GM20000 (cell line): Measurements from ENCODE around the gene PIGQ.

Experiments
- DNase-seq: peaks from one replicate; pipeline ENCODE4 v3.0.0; 2012; ENCODE audit warnings: low spot score
- TF ChIP-seq, protein P1 (sequence below): IDR thresholded peaks from 2 replicates; pipeline ENCODE4 v1.5.1; 2012; ENCODE audit warnings: mild to moderate bottlenecking, control low read depth; ENCODE audit errors: extremely low read depth, missing control alignments

The PIGQ gene

DNA sequence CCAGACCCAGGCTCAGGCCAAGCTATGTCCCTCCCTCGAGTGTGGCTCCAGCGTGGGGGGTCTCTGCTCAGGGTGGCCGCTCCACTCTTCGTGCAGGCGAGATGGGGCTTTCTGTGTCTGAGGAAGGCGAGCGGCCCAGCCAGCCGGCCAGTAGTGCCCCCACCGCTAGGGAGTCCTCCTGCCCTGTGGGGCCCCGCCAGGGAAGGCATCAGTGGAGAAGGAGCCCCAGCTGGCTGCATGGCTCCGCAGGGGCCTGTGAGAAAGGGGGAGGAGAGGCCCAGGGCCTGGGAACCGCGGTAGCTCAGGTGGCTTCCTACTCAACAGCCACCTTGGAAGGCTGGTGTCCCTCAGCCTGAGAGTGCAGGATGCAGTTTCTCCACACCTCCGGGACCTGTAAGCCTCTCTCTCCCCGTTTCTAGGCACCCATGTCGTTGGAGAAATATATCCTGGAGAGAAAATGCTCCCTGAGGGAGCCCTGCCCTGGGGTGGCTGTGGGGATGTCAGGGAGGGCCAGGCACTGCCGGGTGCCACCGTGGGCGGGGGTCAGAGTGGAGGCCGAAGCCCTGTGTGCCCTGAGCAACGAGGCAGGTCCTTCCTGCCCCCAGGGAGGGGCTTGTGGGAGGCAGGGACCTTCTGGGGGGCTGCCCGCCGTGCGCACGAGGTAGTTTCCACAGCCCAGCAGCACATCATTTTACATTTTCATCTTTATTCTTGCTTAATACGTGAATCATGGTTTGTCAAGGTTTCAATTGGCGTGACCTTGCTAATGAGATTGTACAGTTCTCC, 3.3 kb downstream of the PIGQ start:
- no peak for DNase-seq
- TF ChIP-seq, protein P1, sequence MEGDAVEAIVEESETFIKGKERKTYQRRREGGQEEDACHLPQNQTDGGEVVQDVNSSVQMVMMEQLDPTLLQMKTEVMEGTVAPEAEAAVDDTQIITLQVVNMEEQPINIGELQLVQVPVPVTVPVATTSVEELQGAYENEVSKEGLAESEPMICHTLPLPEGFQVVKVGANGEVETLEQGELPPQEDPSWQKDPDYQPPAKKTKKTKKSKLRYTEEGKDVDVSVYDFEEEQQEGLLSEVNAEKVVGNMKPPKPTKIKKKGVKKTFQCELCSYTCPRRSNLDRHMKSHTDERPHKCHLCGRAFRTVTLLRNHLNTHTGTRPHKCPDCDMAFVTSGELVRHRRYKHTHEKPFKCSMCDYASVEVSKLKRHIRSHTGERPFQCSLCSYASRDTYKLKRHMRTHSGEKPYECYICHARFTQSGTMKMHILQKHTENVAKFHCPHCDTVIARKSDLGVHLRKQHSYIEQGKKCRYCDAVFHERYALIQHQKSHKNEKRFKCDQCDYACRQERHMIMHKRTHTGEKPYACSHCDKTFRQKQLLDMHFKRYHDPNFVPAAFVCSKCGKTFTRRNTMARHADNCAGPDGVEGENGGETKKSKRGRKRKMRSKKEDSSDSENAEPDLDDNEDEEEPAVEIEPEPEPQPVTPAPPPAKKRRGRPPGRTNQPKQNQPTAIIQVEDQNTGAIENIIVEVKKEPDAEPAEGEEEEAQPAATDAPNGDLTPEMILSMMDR, result no peak

DNA sequence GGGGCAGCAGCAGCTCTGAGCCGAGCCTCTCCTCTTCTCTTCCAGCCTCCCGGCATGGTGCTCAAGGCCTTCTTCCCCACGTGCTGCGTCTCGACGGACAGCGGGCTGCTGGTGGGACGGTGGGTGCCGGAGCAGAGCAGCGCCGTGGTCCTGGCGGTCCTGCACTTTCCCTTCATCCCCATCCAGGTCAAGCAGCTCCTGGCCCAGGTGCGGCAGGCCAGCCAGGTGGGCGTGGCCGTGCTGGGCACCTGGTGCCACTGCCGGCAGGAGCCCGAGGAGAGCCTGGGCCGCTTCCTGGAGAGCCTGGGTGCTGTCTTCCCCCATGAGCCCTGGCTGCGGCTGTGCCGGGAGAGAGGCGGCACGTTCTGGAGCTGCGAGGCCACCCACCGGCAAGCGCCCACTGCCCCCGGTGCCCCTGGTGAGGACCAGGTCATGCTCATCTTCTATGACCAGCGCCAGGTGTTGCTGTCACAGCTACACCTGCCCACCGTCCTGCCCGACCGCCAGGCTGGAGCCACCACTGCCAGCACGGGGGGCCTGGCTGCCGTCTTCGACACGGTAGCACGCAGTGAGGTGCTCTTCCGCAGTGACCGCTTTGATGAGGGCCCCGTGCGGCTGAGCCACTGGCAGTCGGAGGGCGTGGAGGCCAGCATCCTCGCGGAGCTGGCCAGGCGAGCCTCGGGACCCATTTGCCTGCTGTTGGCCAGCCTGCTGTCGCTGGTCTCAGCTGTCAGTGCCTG, 4.4 kb downstream of the PIGQ start:
- DNase-seq, result no peak
- TF ChIP-seq, protein P1, result no peak

DNA sequence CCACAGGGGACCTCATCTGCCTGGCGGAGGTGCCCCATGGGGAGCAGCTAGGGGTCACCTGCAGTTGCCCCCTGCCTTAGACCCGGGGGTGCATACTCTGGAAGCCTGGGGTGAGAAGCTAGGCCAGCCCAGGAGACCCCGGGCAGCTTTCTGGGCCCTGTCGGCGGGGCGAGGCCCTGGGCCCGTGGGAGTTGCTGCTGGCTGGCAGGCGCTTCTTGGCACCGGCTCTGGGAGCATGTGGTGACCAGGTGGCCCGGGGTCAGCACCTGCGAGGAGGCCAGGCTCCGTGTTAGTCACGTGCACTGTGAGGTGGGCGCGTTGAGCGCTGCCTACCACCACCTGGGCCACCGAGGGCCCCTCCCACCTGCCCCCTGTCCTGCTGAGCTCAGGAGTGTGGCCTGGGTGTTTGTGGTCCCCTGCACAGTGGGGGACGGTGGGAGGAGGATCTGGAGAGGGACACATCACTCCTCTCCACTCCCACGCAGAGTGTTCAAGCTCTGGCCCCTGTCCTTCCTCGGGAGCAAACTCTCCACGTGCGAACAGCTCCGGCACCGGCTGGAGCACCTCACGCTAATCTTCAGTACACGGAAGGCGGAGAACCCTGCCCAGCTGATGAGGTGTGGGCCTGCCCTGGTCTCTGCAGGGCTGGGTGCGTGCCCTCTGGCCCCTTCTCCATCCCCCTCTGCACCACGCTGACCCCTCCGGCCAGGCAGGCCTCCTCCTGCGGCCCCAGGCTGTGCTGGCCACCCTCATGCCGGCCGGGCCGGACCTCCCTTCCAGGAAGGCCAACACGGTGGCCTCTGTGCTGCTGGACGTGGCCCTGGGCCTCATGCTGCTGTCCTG, 5.8 kb downstream of the PIGQ start:
- TF ChIP-seq, protein P1, result no peak
- no peak for DNase-seq

DNA sequence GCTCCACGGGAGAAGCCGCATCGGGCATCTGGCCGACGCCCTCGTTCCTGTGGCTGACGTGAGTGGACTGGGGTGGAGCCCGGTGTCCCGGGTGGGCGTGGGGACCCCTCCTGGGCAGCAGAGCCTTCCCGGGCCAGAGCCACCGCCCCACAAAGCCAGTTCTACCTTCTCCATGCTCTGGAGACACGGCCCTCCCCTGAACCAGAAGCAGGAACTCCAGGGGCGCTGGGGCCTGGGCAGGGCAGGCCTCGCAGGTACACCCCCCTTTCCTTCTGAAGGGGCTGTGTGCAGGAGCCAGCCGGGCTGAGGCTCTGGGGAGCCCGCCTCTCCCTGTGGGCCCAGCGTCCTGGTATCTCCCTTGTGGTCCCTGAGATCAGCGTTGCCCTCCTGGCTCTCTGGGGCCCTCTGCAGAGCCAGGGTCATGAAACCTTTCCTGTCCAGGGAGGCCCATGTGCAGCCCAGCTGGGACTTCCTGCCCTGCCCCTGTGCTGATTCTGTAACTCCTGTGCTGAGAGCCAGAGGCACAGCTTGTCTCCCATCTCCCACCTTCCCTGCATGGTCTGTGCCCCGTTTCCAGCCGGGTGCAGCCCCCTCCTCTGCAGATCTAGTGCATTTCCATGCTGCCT, 6.5 kb downstream of the PIGQ start:
- TF ChIP-seq, protein P1, result no peak

GRCh38 chr16:576823-577201, 7.0 kb downstream of the PIGQ start:
- TF ChIP-seq, protein P1, result no peak
- no peak for DNase-seq

More for the DNA sequence above, 6.5 kb downstream of the PIGQ start:
- no peak for DNase-seq

- TF ChIP-seq, protein P1, result no peak
- DNase-seq, result no peak
Measured at GRCh38 chr16:577796-578195, 8.0 kb downstream of the PIGQ start.
